ENCODE data around the gene TNFAIP3.

Gene TNFAIP3

DNA sequence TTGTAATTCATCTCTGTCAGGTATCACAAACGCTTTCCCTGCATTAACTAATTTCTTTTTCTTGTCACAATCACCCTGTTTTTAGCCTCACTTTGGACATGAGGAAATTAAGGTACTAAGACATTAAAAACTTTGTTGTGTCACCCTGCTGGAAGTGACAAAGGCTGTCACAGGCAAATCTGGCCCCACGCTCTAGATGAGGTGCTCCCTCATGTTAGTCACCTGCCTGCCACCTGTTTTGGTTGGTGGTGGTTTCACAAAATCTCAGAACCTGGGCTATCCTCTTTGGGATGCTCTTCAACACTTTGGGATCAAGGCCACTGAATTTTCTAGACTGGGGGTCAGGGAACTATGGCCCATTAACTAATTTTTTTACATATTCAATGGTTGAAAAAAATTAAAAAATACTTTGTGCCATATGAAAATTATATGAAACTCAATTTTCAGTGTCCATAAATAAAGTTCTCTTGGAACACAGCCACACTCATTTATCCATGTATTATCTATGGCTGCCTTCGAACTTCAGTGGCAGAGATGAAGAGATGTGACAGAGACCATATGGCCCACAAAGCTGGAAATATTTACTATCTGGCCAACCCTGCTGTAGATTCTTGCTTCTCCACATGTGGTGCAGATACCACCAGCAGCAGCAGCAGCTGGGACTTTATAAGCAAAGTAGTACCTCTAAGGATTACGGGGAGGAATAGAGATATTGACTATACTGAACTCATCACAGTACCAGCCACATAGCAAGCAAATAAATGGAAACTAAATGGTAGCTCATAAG lies 16.1 kb upstream of the TNFAIP3 start:
- TF ChIP-seq, protein P1, sequence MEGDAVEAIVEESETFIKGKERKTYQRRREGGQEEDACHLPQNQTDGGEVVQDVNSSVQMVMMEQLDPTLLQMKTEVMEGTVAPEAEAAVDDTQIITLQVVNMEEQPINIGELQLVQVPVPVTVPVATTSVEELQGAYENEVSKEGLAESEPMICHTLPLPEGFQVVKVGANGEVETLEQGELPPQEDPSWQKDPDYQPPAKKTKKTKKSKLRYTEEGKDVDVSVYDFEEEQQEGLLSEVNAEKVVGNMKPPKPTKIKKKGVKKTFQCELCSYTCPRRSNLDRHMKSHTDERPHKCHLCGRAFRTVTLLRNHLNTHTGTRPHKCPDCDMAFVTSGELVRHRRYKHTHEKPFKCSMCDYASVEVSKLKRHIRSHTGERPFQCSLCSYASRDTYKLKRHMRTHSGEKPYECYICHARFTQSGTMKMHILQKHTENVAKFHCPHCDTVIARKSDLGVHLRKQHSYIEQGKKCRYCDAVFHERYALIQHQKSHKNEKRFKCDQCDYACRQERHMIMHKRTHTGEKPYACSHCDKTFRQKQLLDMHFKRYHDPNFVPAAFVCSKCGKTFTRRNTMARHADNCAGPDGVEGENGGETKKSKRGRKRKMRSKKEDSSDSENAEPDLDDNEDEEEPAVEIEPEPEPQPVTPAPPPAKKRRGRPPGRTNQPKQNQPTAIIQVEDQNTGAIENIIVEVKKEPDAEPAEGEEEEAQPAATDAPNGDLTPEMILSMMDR (IDR thresholded peaks at IDR 0.05; ENCODE audit: low read depth, low read length) = no peak
- TF ChIP-seq, protein P2, sequence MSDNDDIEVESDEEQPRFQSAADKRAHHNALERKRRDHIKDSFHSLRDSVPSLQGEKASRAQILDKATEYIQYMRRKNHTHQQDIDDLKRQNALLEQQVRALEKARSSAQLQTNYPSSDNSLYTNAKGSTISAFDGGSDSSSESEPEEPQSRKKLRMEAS (IDR thresholded peaks at IDR 0.05; ENCODE audit: low read depth, low read length) = no peak
- TF ChIP-seq MYC (IDR thresholded peaks at IDR 0.05; ENCODE audit: low read depth, low read length) (no peak), POLR2A (IDR thresholded peaks at IDR 0.05; ENCODE audit: extremely low read depth, insufficient read length) (no peak)
- no peak overlapping the region for H3K4me3 ChIP-seq (ENCODE audit: low read depth, low read length)
- no peak for DNase-seq (ENCODE audit: low read depth)

GRCh38 chr6:137851669-137852068 lies 15.4 kb upstream of the TNFAIP3 start:
- no peak overlapping the region for H3K4me3 ChIP-seq (ENCODE audit: low read depth, low read length)
- TF ChIP-seq MYC (IDR thresholded peaks at IDR 0.05; ENCODE audit: low read depth, low read length) = no peak
- TF ChIP-seq, protein P2 (IDR thresholded peaks at IDR 0.05; ENCODE audit: low read depth, low read length) = no peak
- TF ChIP-seq POLR2A (IDR thresholded peaks at IDR 0.05; ENCODE audit: extremely low read depth, insufficient read length) = no peak
- TF ChIP-seq, protein P1 (IDR thresholded peaks at IDR 0.05; ENCODE audit: low read depth, low read length) = no peak
- DNase-seq (ENCODE audit: low read depth) = no peak

DNA sequence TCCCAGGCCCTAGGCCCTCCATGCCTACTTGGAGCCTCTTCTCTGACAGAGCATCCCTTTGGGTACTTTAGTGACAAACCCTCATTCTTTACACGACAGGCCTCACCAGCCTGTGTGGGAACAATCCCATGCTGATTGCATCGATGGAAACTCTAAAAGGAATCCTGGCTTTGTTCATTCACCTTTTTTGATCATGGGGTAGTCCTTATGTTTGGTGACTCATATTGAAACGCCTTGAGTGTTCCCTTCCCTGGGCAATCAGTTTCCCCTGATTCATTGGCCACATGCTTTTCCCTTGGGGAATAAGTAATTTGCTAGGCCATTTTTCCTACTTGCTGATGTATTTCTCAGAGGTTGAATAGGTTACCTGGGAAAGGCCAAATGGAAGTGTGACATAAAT lies 14.7 kb upstream of the TNFAIP3 start:
- DNase-seq (ENCODE audit: low read depth) = no peak
- TF ChIP-seq, protein P2 (IDR thresholded peaks at IDR 0.05; ENCODE audit: low read depth, low read length) = no peak
- TF ChIP-seq POLR2A (IDR thresholded peaks at IDR 0.05; ENCODE audit: extremely low read depth, insufficient read length) (no peak), MYC (IDR thresholded peaks at IDR 0.05; ENCODE audit: low read depth, low read length) (no peak)
- TF ChIP-seq, protein P1 (IDR thresholded peaks at IDR 0.05; ENCODE audit: low read depth, low read length) = no peak
- H3K4me3 ChIP-seq (ENCODE audit: low read depth, low read length) = no peak overlapping the region

GRCh38 chr6:137852811-137853210 lies 14.2 kb upstream of the TNFAIP3 start:
- DNase-seq (ENCODE audit: low read depth) = no peak
- H3K4me3 ChIP-seq (ENCODE audit: low read depth, low read length) = no peak overlapping the region
- no peak for TF ChIP-seq POLR2A (IDR thresholded peaks at IDR 0.05; ENCODE audit: extremely low read depth, insufficient read length)
- TF ChIP-seq, protein P1 (IDR thresholded peaks at IDR 0.05; ENCODE audit: low read depth, low read length) = no peak
- TF ChIP-seq, protein P2 (IDR thresholded peaks at IDR 0.05; ENCODE audit: low read depth, low read length) = no peak
- TF ChIP-seq MYC (IDR thresholded peaks at IDR 0.05; ENCODE audit: low read depth, low read length) = no peak

- H3K4me3 ChIP-seq (ENCODE audit: low read depth, low read length) = no peak overlapping the region
- no peak for DNase-seq (ENCODE audit: low read depth)
- TF ChIP-seq, protein P1 (IDR thresholded peaks at IDR 0.05; ENCODE audit: low read depth, low read length) = no peak
- TF ChIP-seq POLR2A (IDR thresholded peaks at IDR 0.05; ENCODE audit: extremely low read depth, insufficient read length) (no peak), MYC (IDR thresholded peaks at IDR 0.05; ENCODE audit: low read depth, low read length) (no peak)
- TF ChIP-seq, protein P2 (IDR thresholded peaks at IDR 0.05; ENCODE audit: low read depth, low read length) = no peak
Observed at GRCh38 chr6:137853569-137854213, 13.4 kb upstream of the TNFAIP3 start.

Data from NB4 (cell line).